HT1080 (cell line): ENCODE measurements around the gene LILRB3. TPM values are rescaled to one million over a fixed set of nuclear protein-coding genes. Genes with fewer than 3 reads are reported as not detected.
A peak's percentile ranks its signal among the peaks of the same experiment; 100 is the strongest.
"Not testable (repeated sequence)": the region's sequence is repeated elsewhere in the genome, so short reads cannot be mapped to it uniquely, and the experiment has no call there.

Source experiments
- DNase-seq: peaks from one replicate; pipeline ENCODE4 v3.0.0-alpha.2; 2015; ENCODE audit warnings: low read depth
- total RNA-seq: library from RNA; depleted of rRNA; stranded (reverse); fragments of >200 nt; shearing (Covaris generic); gene quantifications from 2 replicates; pipeline ENCODE4 v1.2.3, GENCODE V29; 2014

Gene LILRB3
- total RNA-seq, 1 experiment from 2014 or later, result not detected

GRCh38 chr19:54214217-54214616 is 8.6 kb downstream of the LILRB3 start:
- DNase-seq, result not testable (repeated sequence)

GRCh38 chr19:54211235-54211634 is 11.6 kb downstream of the LILRB3 start:
- no peak for DNase-seq

- peak; percentile 96 for DNase-seq
Observed at GRCh38 chr19:54209811-54210494, 12.9 kb downstream of the LILRB3 start.

- DNase-seq, result no peak
Observed at GRCh38 chr19:54209058-54209810, 13.6 kb downstream of the LILRB3 start.

GRCh38 chr19:54208784-54209057 is 14.1 kb downstream of the LILRB3 start:
- peak; percentile 43 for DNase-seq

GRCh38 chr19:54207983-54208783 is 14.6 kb downstream of the LILRB3 start:
- peak; percentile 70 for DNase-seq

GRCh38 chr19:54207676-54207982 is 15.2 kb downstream of the LILRB3 start:
- no peak for DNase-seq

GRCh38 chr19:54207193-54207592 is 15.6 kb downstream of the LILRB3 start:
- not testable (repeated sequence) for DNase-seq

- no peak for DNase-seq
Observed at GRCh38 chr19:54206831-54207177, 16.0 kb downstream of the LILRB3 start.

GRCh38 chr19:54206030-54206830 is 16.6 kb downstream of the LILRB3 start:
- DNase-seq, result no peak

- DNase-seq, result no peak
Observed at GRCh38 chr19:54204767-54205468, 17.9 kb downstream of the LILRB3 start.

GRCh38 chr19:54203151-54203611 is 19.6 kb downstream of the LILRB3 start:
- no peak for DNase-seq

- no peak for DNase-seq
Observed at GRCh38 chr19:54201980-54202379, 20.8 kb downstream of the LILRB3 start.

GRCh38 chr19:54201172-54201701 is 21.6 kb downstream of the LILRB3 start:
- DNase-seq, result no peak

GRCh38 chr19:54199401-54199800 is 23.4 kb downstream of the LILRB3 start:
- no peak for DNase-seq

- no peak for DNase-seq
Observed at GRCh38 chr19:54197121-54197520, 25.7 kb downstream of the LILRB3 start.

- DNase-seq, result no peak
Observed at GRCh38 chr19:54196536-54196935, 26.3 kb downstream of the LILRB3 start.

GRCh38 chr19:54194463-54194862 is 28.3 kb downstream of the LILRB3 start:
- not testable (repeated sequence) for DNase-seq

GRCh38 chr19:54193011-54193410 is 29.8 kb downstream of the LILRB3 start:
- DNase-seq, result no peak

GRCh38 chr19:54191811-54192453 is 30.9 kb downstream of the LILRB3 start:
- no peak for DNase-seq
